ENCODE measurements around the gene SUPT4H1. TPM values are rescaled to one million over a fixed set of nuclear protein-coding genes. Genes with fewer than 3 reads are reported as not detected.

SUPT4H1 gene
- total and polyA plus RNA-seq, 9 of the 15 experiments (the other 6 are each of a cell fraction or from before 2014, with no cell fraction given), result 62.1 to 320 (median 117) TPM

DNA sequence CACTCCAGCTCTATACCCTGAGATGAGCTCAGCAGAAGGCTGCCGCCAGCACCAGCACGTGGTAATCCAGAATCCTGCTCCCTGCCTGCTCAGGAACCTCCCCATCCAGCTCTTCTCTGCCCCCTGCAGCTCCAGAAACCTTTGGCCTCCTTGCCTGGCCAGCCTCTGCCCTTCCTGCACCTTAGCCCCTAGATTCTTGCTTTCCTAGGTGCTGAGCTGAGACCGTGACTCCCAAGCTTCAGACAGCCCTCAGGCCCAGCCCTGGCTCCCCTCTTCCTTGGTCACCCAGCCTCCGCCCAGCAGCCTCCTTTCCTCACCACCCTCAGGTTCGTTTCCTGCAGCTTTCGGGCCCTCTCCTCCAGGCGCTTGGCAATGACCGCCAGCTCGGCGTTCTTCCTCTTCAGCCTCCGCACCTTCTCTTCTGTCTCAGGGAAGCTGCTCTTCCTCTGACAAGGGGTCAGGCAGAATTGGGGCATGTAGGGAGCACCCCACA lies 26.0 kb downstream of the SUPT4H1 start (continued):
- TF ChIP-seq SMC3 (conservative IDR thresholded peaks at IDR 0.05; ENCODE audit: insufficient read depth, low read depth, low read length) (no peak), PTBP1 (IDR thresholded peaks at IDR 0.05; ENCODE audit: low read depth, low read length) (no peak), ZBTB7A (IDR thresholded peaks at IDR 0.05; ENCODE audit: borderline replicate concordance, control insufficient read depth, low read depth, low read length) (peak; percentile 34; the same call in 1 of the 2 replicates), SP1 (CRISPR knock-in tag; IDR thresholded peaks at IDR 0.05) (no peak; the same call in 1 of the 2 replicates), RAD21 (CRISPR knock-in tag; conservative IDR thresholded peaks at IDR 0.05 in 1 of 2, IDR thresholded peaks at IDR 0.05 in 1 of 2) (peak in 1 of 2 experiments; percentile 9; a peak in 1 of 4 replicates), GABPA (tag; conservative IDR thresholded peaks at IDR 0.05; ENCODE audit: low read depth) (no peak), RBM25 (IDR thresholded peaks at IDR 0.05; ENCODE audit: low read depth, low read length, severe bottlenecking) (no peak), MAFG (tag; conservative IDR thresholded peaks at IDR 0.05) (no peak), E2F3 (CRISPR knock-in tag; IDR thresholded peaks at IDR 0.05) (no peak), KAT8 (IDR thresholded peaks at IDR 0.05; ENCODE audit: low read depth) (no peak), STAT5A (IDR thresholded peaks at IDR 0.05; ENCODE audit: borderline replicate concordance, low read length) (no peak), HEY1 (CRISPR knock-in tag; IDR thresholded peaks at IDR 0.05; ENCODE audit: borderline replicate concordance) (no peak), MTA2 (IDR thresholded peaks at IDR 0.05; ENCODE audit: low read depth) (no peak), ZFP1 (CRISPR knock-in tag; IDR thresholded peaks at IDR 0.05) (no peak), RAD51 (IDR thresholded peaks at IDR 0.05; ENCODE audit: borderline replicate concordance, low read depth) (no peak; the same call in 1 of the 2 replicates)
- TF ChIP-seq, protein P1, sequence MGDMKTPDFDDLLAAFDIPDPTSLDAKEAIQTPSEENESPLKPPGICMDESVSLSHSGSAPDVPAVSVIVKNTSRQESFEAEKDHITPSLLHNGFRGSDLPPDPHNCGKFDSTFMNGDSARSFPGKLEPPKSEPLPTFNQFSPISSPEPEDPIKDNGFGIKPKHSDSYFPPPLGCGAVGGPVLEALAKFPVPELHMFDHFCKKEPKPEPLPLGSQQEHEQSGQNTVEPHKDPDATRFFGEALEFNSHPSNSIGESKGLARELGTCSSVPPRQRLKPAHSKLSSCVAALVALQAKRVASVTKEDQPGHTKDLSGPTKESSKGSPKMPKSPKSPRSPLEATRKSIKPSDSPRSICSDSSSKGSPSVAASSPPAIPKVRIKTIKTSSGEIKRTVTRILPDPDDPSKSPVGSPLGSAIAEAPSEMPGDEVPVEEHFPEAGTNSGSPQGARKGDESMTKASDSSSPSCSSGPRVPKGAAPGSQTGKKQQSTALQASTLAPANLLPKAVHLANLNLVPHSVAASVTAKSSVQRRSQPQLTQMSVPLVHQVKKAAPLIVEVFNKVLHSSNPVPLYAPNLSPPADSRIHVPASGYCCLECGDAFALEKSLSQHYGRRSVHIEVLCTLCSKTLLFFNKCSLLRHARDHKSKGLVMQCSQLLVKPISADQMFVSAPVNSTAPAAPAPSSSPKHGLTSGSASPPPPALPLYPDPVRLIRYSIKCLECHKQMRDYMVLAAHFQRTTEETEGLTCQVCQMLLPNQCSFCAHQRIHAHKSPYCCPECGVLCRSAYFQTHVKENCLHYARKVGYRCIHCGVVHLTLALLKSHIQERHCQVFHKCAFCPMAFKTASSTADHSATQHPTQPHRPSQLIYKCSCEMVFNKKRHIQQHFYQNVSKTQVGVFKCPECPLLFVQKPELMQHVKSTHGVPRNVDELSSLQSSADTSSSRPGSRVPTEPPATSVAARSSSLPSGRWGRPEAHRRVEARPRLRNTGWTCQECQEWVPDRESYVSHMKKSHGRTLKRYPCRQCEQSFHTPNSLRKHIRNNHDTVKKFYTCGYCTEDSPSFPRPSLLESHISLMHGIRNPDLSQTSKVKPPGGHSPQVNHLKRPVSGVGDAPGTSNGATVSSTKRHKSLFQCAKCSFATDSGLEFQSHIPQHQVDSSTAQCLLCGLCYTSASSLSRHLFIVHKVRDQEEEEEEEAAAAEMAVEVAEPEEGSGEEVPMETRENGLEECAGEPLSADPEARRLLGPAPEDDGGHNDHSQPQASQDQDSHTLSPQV (IDR thresholded peaks at IDR 0.05), result no peak
- TF ChIP-seq, protein P2, sequence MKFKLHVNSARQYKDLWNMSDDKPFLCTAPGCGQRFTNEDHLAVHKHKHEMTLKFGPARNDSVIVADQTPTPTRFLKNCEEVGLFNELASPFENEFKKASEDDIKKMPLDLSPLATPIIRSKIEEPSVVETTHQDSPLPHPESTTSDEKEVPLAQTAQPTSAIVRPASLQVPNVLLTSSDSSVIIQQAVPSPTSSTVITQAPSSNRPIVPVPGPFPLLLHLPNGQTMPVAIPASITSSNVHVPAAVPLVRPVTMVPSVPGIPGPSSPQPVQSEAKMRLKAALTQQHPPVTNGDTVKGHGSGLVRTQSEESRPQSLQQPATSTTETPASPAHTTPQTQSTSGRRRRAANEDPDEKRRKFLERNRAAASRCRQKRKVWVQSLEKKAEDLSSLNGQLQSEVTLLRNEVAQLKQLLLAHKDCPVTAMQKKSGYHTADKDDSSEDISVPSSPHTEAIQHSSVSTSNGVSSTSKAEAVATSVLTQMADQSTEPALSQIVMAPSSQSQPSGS (CRISPR knock-in tag; IDR thresholded peaks at IDR 0.05), result no peak
- TF ChIP-seq, protein P3, sequence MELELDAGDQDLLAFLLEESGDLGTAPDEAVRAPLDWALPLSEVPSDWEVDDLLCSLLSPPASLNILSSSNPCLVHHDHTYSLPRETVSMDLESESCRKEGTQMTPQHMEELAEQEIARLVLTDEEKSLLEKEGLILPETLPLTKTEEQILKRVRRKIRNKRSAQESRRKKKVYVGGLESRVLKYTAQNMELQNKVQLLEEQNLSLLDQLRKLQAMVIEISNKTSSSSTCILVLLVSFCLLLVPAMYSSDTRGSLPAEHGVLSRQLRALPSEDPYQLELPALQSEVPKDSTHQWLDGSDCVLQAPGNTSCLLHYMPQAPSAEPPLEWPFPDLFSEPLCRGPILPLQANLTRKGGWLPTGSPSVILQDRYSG (tag; conservative IDR thresholded peaks at IDR 0.05; ENCODE audit: low read depth), result no peak
- TF ChIP-seq, protein P4, sequence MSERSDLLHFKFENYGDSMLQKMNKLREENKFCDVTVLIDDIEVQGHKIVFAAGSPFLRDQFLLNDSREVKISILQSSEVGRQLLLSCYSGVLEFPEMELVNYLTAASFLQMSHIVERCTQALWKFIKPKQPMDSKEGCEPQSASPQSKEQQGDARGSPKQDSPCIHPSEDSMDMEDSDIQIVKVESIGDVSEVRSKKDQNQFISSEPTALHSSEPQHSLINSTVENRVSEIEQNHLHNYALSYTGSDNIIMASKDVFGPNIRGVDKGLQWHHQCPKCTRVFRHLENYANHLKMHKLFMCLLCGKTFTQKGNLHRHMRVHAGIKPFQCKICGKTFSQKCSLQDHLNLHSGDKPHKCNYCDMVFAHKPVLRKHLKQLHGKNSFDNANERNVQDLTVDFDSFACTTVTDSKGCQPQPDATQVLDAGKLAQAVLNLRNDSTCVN (CRISPR knock-in tag; IDR thresholded peaks at IDR 0.05), result peak; percentile 28; the same call in 1 of the 2 replicates
- TF ChIP-seq, protein P5, sequence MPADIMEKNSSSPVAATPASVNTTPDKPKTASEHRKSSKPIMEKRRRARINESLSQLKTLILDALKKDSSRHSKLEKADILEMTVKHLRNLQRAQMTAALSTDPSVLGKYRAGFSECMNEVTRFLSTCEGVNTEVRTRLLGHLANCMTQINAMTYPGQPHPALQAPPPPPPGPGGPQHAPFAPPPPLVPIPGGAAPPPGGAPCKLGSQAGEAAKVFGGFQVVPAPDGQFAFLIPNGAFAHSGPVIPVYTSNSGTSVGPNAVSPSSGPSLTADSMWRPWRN (IDR thresholded peaks at IDR 0.05; ENCODE audit: low read depth), result no peak
